ENCODE results near the gene COL6A2.
"Not testable (repeated sequence)": the region's sequence is repeated elsewhere in the genome, so short reads cannot be mapped to it uniquely, and the experiment has no call there.

Gene COL6A2

DNA sequence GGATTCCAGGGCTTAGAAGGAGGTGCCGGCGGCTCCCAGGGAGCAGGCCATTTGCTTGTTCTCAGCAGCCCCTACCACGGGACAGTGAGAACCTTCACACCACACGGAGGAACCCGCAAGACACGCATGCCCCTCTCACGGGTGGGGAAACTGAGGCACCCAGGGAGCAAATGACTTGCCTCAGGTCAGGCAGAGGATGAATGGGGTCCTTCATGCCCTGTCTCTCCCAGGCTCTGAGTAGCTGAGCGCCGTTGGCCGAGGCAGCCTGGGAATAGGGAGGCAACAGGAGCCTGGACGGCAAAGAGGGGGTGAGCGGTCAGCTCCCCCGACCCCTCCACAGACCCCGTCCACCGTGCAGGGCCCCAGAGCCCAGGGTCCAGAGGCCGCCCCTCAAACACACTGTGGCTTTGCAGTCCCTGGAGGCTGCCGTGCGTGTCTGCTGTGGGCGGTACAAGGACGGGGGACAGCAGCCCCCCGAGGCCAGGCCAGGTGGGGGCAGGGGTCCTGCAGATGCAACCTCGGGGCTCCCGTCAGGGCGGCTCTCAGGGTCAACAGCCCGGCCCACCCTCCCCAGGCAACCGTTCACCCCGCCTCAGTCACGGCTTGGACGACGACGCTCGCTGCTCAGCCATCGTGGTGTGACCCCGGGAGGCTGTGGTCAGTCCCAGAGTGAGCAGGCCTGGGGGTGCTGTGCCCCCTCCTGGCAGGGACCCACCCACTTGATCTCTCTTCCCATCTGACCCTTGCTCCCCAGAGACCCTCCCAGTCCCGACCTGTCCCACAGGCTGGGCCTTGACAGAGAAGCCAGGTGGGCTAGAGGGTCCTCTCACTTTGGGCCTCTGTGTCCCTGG is 15.8 kb upstream of the COL6A2 start:
- in situ Hi-C loops (cut with MboI; ENCODE audit: low sequenced_read_pairs, unreplicated experiment) = no loop called here
- TF ChIP-seq, protein P1, sequence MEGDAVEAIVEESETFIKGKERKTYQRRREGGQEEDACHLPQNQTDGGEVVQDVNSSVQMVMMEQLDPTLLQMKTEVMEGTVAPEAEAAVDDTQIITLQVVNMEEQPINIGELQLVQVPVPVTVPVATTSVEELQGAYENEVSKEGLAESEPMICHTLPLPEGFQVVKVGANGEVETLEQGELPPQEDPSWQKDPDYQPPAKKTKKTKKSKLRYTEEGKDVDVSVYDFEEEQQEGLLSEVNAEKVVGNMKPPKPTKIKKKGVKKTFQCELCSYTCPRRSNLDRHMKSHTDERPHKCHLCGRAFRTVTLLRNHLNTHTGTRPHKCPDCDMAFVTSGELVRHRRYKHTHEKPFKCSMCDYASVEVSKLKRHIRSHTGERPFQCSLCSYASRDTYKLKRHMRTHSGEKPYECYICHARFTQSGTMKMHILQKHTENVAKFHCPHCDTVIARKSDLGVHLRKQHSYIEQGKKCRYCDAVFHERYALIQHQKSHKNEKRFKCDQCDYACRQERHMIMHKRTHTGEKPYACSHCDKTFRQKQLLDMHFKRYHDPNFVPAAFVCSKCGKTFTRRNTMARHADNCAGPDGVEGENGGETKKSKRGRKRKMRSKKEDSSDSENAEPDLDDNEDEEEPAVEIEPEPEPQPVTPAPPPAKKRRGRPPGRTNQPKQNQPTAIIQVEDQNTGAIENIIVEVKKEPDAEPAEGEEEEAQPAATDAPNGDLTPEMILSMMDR (IDR thresholded peaks at IDR 0.05; ENCODE audit: borderline replicate concordance, control extremely low read depth, extremely low read depth, insufficient read depth, missing control alignments) = no peak
- no peak for DNase-seq (ENCODE audit: low spot score)

DNA sequence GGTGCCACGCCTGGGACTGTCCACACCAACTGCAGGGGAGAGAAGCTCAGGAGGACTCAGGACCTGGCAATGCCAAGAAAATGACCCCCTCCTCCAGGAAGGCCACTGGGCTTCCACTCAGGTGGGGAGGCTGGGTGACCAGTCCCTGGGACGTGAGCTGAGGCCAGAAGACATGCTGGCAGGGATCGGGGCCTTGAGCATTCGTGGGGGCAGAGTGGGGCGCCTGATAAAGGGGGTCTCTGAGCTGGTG is 15.3 kb upstream of the COL6A2 start:
- DNase-seq (ENCODE audit: low spot score) = no peak
- in situ Hi-C loops (cut with MboI; ENCODE audit: low sequenced_read_pairs, unreplicated experiment) = no loop called here
- TF ChIP-seq, protein P1 (IDR thresholded peaks at IDR 0.05; ENCODE audit: borderline replicate concordance, control extremely low read depth, extremely low read depth, insufficient read depth, missing control alignments) = no peak

DNA sequence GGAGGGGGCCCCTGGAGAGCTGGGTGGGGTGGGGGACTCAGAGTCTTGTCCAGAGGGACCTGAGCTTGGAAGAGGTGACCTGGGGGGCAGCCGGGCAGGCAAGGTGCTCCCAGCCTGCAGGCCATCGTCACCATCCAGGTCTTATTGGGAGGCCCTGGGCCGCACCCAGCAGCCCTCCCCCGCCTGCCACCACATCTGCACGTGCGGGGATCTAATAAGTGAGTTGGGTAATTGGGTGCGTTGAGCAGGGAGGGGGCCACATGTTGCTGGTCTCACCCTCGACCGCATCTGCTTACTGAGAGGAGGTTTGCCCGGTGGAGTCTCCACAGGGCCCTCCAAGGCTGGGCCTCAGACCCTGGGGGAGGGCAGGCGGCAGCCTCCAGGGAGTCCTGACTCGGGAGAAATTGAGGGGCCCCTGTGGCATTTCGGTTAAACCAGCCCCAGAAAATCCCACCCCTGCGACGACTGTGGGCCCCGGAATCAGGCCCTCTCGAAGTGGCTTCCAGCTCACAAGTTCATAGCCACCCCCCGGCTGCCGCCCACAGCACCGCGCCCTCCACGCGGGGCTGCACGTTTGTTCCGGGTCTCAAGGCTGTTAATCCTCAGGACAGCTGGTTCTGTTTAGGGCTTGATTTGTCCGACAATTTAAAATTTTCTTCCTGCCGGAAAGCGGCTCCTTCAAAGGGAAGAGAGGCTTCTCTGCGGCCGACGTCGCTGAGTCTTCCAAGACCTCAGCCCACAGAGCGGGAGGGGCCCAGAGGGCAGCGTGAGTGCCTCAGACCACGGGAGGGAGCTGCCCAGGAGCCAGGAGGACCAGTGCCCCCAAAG is 14.7 kb upstream of the COL6A2 start:
- TF ChIP-seq, protein P1 (IDR thresholded peaks at IDR 0.05; ENCODE audit: borderline replicate concordance, control extremely low read depth, extremely low read depth, insufficient read depth, missing control alignments) = no peak
- DNase-seq (ENCODE audit: low spot score) = no peak
- in situ Hi-C loops (cut with MboI; ENCODE audit: low sequenced_read_pairs, unreplicated experiment) = no loop called here

DNA sequence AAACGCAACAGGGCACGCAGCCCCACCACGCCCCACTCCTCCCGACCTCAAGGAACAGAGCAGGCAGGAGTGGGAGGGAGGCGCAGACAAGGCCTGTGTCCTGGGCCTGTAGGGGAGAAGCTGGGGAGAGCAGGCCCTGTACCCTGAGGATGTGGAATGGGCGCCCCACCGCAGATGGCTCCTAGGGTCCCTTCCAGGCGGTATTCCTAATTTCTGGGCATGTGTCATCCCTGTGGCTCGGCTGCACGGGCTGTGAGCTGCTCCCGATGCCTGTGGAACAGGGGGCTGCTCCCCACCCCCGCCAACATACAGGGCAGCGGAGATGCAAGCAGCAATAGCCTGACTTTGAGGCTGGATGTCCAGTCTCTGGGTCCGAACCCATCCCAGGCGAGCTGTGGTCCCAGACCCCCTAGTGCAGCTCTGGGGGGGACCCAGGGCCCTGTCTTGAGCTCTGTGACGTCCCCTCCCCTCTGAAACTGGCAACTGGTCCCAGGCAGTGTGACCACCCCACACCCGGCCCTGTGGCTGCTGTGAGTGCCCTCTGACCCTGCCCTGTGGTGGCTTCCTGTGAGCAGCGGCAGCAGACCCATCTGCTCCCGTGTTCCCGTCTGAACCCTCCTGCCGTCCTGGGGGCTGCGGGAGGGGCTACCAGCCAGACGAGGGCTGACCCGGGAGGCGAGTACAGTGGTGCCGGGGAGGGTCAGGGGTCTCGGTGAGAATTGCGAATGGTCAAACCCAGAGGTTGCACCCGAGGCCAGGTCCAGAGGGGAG is 13.9 kb upstream of the COL6A2 start:
- in situ Hi-C loops (cut with MboI; ENCODE audit: low sequenced_read_pairs, unreplicated experiment) = no loop called here
- no peak for DNase-seq (ENCODE audit: low spot score)
- TF ChIP-seq, protein P1 (IDR thresholded peaks at IDR 0.05; ENCODE audit: borderline replicate concordance, control extremely low read depth, extremely low read depth, insufficient read depth, missing control alignments) = no peak

DNA sequence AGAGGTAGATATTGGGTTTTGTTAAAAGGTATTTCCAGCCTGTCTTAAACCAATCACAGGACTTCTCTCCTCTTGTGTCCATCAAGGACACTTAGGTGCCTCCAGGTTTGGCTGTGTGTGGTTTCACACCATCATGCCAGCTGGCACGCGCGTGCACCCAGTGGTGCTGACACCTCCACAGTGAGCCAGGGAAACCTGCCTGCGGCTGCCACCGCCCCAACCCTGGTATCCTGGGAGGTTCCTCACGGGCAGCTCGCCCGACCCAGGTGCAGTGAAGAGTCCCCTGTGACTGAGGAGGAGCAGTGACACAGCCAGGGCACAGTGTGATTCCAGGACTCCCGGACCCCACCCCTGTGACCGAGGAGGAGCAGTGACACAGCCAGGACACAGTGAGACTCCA is 13.2 kb upstream of the COL6A2 start:
- DNase-seq (ENCODE audit: low spot score) = no peak
- in situ Hi-C loops (cut with MboI; ENCODE audit: low sequenced_read_pairs, unreplicated experiment) = no loop called here
- TF ChIP-seq, protein P1 (IDR thresholded peaks at IDR 0.05; ENCODE audit: borderline replicate concordance, control extremely low read depth, extremely low read depth, insufficient read depth, missing control alignments) = no peak

DNA sequence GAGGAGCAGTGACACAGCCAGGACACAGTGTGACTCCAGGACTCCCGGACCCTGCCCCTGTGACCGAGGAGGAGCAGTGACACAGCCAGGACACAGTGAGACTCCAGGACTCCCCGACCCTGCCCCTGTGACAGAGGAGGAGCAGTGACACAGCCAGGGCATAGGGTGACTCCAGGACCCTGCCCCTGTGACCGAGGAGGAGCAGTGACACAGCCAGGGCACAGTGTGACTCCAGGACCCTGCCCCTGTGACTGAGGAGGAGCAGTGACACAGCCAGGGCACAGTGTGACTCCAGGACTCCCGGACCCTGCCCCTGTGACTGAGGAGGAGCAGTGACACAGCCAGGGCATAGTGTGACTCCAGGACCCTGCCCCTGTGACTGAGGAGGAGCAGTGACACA is 12.7 kb upstream of the COL6A2 start:
- in situ Hi-C loops (cut with MboI; ENCODE audit: low sequenced_read_pairs, unreplicated experiment) = not testable (repeated sequence)

More for the DNA sequence above, 12.7 kb upstream of the COL6A2 start:
- DNase-seq (ENCODE audit: low spot score) = not testable (repeated sequence)
